Suppressor macrophage treated with lipopolysaccharide for 1 hour (primary cell): Measurements from ENCODE around the gene AGK.

Experiments used
- DNase-seq, 3 donors: peaks; one replicate each; pipeline ENCODE4 v3.0.0-alpha.2; 2020 to 2022

AGK gene

DNA sequence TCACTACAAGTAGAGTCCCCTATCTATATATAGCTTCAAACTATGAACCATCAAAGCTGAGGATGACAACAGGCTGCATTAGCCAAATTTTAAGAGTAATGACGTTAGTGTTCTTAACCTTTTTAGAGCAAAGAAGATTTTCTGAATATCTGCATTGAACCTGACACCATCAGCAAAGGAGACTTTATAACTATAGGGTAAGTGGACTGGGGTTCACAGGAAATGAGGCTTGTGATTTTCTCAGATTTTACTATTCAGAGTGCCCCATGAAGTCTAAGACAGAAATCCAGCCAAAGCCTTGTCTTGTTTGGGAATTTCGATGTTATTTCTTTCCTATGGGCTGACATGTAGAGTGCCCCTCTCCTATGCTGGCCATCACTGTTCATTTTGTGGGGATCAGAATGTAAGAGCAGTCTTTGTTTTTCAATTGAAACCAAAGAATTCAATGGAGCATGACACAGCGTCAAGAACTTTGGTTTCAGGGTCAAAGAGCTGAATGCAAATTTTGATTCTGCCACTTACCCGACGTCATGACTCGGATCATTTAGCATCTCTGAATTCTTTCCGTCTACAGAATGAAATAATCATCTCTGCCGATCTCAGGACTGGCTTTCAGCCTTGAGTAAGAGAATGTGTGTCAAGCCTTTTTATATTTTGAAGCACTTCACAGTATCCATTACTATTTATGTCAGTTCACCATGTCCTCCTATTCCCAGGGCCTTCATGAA, 98.1 kb downstream of the AGK start:
- DNase-seq = no peak

DNA sequence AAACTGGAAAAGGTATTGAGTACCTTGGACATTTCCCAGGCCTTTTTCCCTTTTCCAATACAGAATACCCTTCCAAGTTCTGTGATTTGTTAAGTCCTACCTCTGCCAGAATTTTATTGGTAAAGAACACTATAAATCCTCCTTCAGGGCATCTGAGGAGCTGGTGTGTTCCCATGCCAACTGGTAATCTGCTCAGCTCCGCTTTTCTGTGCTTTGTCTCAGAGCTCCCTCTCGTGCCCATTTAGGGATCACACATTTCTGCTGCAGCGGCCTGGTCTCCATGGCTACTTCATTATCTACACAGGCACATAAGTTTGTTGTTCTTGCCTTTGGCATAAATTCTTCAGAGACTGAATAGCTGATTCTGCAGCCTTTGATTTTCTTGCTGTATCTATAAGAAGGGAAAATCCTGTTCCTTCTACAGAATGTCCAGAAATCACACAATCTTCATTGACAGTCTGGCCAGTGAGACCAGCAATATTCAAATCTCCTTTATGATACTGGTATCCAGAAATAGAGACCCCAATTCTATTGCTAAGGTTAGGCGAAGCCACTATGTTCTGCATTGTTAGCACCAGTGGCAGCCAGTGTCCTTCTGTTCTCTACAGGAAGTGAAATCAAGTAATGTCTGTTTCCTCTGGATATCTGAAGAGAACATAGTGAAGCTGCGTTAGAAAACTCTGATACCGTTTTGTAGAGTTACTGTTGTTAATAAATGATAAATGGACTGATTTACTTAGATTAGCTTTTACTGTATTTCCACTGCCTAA, 98.8 kb downstream of the AGK start:
- peak; percentile 49 to 58 (median 57) for DNase-seq

DNA sequence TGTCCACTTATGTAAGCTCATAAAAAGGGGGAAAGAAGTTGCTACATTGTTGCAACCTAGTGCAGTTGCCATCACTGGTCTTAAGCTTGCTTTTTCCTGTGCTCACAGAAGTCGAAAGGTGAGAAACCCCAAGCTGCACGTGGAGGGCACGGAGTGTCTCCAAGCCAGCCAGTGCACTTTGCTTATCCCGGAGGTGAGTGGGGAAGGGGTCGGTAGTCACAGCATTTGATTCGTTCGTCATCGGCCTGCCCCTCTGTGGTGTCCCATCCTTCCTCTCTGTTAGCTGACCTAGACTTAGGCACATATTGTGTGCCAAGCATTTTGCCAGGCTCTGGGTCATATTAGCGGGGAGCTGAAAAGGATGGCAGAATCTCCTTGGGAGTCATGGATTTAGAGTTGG, 100.2 kb downstream of the AGK start:
- DNase-seq = no peak

DNA sequence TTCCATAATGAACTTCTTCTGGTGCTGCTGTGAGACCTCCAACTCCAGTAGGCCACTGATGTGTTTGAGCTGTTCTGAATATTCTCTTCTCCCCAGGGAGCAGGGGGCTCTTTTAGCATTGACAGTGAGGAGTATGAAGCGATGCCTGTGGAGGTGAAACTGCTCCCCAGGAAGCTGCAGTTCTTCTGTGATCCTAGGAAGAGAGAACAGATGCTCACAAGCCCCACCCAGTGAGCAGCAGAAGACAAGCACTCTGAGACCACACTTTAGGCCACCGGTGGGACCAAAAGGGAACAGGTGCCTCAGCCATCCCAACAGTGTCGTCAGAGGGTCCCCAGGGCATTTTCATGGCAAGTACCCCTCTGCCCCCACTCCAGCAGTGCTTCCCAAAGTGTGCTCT, 101.5 kb downstream of the AGK start:
- DNase-seq = no peak

GRCh38 chr7:141654551-141654950, 103.3 kb downstream of the AGK start:
- peak; percentile 85 to 88 (median 86) for DNase-seq

DNA sequence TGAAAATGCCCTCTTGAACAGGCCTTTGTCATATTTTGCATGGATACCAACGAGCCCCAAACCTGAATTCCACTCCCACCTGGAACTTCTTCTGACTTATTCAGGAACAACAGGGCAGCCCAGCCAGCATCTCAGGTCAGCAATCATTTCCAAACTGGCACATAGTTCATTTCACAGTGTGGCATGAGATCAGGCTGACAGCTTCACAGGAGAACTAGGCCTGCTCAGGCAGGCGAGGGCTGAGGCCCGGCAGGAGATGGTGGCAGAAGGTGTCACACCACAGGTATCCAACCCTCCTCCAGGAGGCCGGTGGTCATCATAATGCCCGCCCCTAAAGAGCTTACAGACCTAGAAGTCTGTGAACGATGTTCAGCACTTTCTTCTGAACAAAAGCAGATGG, 108.3 kb downstream of the AGK start:
- no peak for DNase-seq

DNA sequence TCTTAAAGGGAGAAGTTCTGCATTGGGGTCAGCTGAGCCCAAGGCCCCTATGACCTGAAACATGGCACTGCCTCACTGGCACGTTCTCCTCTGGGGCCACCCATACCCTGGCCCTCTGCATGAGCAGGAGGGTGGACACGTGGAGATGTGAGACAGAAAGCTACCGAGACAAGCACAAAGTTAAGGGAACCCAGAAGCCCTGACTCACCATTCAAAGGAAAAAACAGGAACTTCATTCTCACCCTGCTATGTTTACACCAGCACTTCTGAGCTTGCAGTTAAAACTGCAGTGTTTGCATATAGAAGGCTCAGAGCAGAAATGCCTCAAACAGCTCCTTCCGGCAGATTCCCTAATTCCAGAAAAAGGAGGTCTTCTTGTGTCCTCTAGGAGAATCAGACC, 109.0 kb downstream of the AGK start:
- DNase-seq = peak; percentile 82 to 89 (median 87)

GRCh38 chr7:141663081-141663849, 112.1 kb downstream of the AGK start:
- DNase-seq = peak in 2 of 3 donors; percentile 14 to 23

- no peak for DNase-seq
Measured at GRCh38 chr7:141664450-141664849, 113.2 kb downstream of the AGK start.

GRCh38 chr7:141665208-141666035, 114.2 kb downstream of the AGK start:
- DNase-seq = no peak

DNA sequence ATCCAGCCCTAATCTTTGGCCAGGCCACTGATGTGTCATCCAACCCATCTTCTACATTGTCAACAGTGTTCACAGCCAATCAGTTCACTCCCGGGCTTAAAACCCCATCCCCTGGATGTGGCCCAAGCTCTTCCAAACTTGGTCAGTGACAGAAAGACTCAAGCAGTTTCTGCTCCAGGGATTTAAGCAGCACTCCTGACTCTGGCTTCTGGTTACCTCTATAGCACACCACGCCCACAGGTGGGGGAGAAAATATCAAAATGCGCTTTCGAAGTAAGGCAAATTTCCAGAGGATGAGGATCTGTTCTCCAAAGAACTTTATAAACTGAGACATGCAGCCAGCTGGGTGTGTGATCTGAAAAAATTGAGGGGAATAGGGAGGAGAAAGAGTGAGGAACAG, 114.9 kb downstream of the AGK start:
- DNase-seq = no peak

DNA sequence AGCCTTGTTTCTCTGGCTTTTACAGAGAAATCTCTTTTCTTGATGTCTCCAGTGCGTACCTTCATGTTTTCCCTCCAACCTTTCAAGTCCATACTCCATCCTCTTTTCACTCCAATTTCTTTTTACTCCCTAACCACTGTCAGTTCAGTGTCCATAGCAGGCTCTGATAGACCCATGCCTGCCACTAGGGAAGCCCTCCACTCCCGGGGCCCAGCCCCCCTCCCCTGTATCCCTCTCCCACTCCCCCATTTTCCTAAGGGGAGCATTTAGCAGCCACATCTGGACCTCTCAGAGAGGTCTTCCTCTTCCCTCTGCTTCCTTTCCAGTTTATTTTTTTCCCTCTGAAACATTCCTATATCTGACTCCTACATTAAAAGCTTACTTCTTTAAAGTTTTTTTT, 117.6 kb downstream of the AGK start:
- DNase-seq = no peak

GRCh38 chr7:141671705-141672496, 120.7 kb downstream of the AGK start:
- peak; percentile 68 to 84 (median 80) for DNase-seq

DNA sequence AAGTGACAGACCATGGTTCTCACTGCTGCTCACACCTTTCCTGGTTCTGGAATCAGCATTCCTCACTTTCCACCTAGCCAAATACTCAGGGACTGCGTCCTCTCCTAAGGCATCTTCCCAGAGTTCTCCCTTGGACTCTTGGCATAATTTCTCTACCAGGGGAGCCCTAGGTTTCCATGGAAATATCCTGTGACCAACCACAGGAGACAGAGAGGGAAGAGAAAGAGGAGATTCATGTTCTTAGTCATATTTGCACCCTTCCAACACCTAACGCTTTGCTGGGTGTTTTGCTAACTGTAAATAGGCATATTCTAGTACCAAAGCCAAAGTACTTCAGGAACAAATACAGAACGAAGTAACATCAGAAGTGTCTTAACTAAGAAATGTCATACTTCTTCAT, 122.1 kb downstream of the AGK start:
- no peak for DNase-seq

- peak; percentile 67 to 83 (median 83) for DNase-seq
Measured at GRCh38 chr7:141674171-141674671, 123.0 kb downstream of the AGK start.

- peak in 1 of 3 donors; percentile 8 for DNase-seq
Measured at GRCh38 chr7:141674702-141675101, 123.5 kb downstream of the AGK start.

GRCh38 chr7:141675436-141676215, 124.4 kb downstream of the AGK start:
- DNase-seq = peak; percentile 61 to 90 (median 83)

- no peak for DNase-seq
Measured at GRCh38 chr7:141676618-141677017, 125.4 kb downstream of the AGK start.

GRCh38 chr7:141679014-141679413, 127.8 kb downstream of the AGK start:
- DNase-seq = no peak

DNA sequence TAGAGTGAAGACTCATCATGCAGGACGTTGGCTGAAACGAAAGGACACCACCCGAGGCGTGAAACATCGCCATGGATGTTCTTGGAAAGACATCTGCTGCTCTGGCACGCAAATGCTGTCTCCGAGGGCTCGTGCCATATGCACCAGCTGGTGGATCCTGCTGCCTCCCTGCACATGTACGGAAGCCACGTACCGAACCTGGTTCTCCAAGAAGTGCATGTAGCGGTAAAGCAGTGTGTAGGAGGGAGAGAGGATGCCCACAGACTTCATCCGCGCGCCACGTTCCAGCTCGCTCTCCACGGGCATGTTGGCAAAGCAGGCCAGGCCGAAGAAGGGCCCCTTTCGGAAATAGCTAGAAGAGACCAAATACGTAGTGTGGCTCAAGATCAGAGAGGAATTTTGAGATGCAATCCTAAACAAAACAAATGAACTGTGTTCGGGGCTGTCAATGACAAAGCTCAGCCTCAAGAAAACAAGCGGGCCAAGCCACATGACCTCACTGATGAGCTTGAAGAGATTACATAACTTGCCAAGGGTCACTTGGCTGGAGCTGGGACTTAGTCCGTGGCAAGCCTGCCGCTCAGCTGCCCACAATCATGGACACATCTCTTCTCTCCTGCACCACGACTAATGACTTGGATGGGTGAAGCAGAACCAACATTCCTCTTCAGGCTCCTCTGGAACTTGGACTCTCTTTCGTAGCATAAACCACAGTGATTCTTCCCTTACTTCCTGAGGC, 134.2 kb downstream of the AGK start:
- DNase-seq = no peak
